Measurements from ENCODE around the gene CD300A. TPM values are rescaled to one million over a fixed set of nuclear protein-coding genes. Genes with fewer than 3 reads are reported as not detected.

Gene CD300A
- total and polyA plus RNA-seq, 12 donors: 0.38 to 13.1 (median 1.4) TPM

GRCh38 chr17:74475189-74475588, 8.8 kb downstream of the CD300A start:
- DNase-seq: no peak
- intact Hi-C loops (cut with DNase I): no loop called here
- peaks cover 0 to 31% (median 0%) of the 10 kb centered on the region in 9 donors for H3K4me1 ChIP-seq

GRCh38 chr17:74477411-74477810, 11.0 kb downstream of the CD300A start:
- peaks cover 0 to 11% (median 7%) of the 10 kb centered on the region in 11 donors for H3K9me3 ChIP-seq
- TF ChIP-seq, protein P1, sequence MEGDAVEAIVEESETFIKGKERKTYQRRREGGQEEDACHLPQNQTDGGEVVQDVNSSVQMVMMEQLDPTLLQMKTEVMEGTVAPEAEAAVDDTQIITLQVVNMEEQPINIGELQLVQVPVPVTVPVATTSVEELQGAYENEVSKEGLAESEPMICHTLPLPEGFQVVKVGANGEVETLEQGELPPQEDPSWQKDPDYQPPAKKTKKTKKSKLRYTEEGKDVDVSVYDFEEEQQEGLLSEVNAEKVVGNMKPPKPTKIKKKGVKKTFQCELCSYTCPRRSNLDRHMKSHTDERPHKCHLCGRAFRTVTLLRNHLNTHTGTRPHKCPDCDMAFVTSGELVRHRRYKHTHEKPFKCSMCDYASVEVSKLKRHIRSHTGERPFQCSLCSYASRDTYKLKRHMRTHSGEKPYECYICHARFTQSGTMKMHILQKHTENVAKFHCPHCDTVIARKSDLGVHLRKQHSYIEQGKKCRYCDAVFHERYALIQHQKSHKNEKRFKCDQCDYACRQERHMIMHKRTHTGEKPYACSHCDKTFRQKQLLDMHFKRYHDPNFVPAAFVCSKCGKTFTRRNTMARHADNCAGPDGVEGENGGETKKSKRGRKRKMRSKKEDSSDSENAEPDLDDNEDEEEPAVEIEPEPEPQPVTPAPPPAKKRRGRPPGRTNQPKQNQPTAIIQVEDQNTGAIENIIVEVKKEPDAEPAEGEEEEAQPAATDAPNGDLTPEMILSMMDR (IDR thresholded peaks at IDR 0.05): no peak
- ATAC-seq (no peak), DNase-seq (no peak)
- WGBS, 2 donors: 73 to 82% methylated on average over 4 of the region's 4 CpGs
- H3K4me1 ChIP-seq: peaks cover 0 to 31% (median 0%) of the 10 kb centered on the region in 9 donors
- peak overlapping the region in 1 of 10 donors; percentile 87 for H3K27ac ChIP-seq
- H3K27me3 ChIP-seq: peaks cover 0 to 34% (median 0%) of the 10 kb centered on the region in 7 donors
- H3K4me3 ChIP-seq: no peak overlapping the region
- intact Hi-C loops (cut with DNase I): no loop called here
- peaks cover 0 to 61% (median 0%) of the 10 kb centered on the region in 9 donors for H3K36me3 ChIP-seq

More at GRCh38 chr17:74475189-74475588, 8.8 kb downstream of the CD300A start:
- H3K27me3 ChIP-seq: peaks cover 0 to 50% (median 13%) of the 10 kb centered on the region in 7 donors
- no peak for ATAC-seq
- H3K9me3 ChIP-seq: peaks cover 0 to 11% (median 7%) of the 10 kb centered on the region in 11 donors
- peaks cover 0 to 51% (median 0%) of the 10 kb centered on the region in 9 donors for H3K36me3 ChIP-seq
- WGBS, 2 donors: 82 to 88% methylated on average over 4 of the region's 4 CpGs
- TF ChIP-seq, protein P1 (IDR thresholded peaks at IDR 0.05): no peak
- no peak overlapping the region for H3K27ac ChIP-seq
- no peak overlapping the region for H3K4me3 ChIP-seq

DNA sequence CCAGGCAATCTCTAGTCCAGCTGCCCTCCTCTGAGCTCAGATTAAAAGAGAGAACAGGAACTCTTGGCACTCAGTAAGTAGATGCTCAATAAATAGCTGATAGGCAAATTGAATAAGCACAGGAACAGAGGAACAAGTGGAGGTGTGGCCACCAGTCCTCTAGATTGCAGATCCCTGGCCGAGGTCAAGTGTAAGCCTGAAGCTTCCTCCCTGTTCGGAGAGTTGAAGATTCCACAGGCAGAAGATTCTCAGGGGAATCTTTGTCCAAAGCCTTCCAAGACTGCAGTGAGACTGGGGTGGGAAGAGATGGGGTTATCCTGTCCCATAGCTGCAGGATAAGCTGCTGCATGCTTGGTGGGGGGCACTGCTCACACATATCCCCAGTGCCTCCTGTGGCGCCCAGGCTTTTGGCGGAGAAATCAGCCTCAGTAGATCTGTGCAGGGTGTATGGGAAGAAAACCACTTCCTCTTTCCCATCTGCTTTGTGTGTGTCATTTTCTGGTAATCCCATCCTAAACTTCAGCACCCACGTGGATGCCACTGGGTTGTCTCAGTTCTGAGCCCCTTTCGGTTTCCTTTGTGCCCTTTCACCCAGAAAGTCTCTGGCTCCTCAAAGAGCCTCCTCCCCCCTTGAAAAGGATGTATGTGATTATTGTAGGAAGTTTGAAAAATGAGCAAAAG, 12.1 kb downstream of the CD300A start:
- peaks cover 0 to 11% (median 7%) of the 10 kb centered on the region in 11 donors for H3K9me3 ChIP-seq
- peaks cover 0 to 31% (median 0%) of the 10 kb centered on the region in 9 donors for H3K4me1 ChIP-seq
- 41 to 52% methylated on average over 6 of the region's 6 CpGs for WGBS, 2 donors
- no peak for DNase-seq
- peaks cover 0 to 34% (median 1%) of the 10 kb centered on the region in 7 donors for H3K27me3 ChIP-seq
- no peak overlapping the region for H3K4me3 ChIP-seq
- peak in 7 of 8 donors; percentile 39 to 75 (median 55) for ATAC-seq
- peaks cover 0 to 65% (median 0%) of the 10 kb centered on the region in 9 donors for H3K36me3 ChIP-seq
- peak overlapping the region in 1 of 10 donors; percentile 87 for H3K27ac ChIP-seq
- intact Hi-C loops (cut with DNase I): no loop called here
- TF ChIP-seq, protein P1 (IDR thresholded peaks at IDR 0.05): no peak

DNA sequence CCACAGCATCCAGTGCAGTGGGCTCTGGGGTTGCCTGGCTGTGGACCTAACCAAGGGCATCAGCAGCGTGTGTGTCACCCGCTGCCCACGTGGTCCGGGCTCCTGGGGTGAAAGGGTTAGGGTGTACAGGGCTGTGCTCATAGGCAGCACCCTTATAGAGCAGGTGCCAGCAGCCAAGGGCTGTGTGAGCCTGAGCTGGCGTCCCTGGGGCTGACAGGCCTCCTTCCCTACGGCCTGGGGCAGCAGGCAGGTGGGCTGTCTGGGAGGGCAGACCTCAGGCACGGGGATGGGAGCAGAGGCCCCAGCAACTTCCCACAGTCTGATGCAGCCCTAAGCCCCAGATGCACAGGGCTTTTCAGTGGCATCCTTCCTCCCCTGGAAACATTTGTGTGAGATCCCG, 13.9 kb downstream of the CD300A start:
- Histone ChIP-seq H3K27ac (no peak overlapping the region), H3K4me1 (peaks cover 0 to 31% (median 0%) of the 10 kb centered on the region in 9 donors), H3K4me3 (no peak overlapping the region), H3K27me3 (peaks cover 0 to 33% (median 8%) of the 10 kb centered on the region in 7 donors), H3K36me3 (peaks cover 0 to 67% (median 0%) of the 10 kb centered on the region in 9 donors), H3K9me3 (peaks cover 0 to 10% (median 6%) of the 10 kb centered on the region in 11 donors)
- no peak for DNase-seq
- intact Hi-C loops (cut with DNase I): no loop called here
- no peak for ATAC-seq
- TF ChIP-seq, protein P1 (IDR thresholded peaks at IDR 0.05): no peak
- WGBS, 2 donors: 78 to 85% methylated on average over 8 of the region's 8 CpGs
